H1 (cell line): ENCODE results near the gene ZBTB7B. TPM values are rescaled to one million over a fixed set of nuclear protein-coding genes. Genes with fewer than 3 reads are reported as not detected.
A peak's percentile ranks its signal among the peaks of the same experiment; 100 is the strongest.

Experiments
- ATF2 ChIP-seq: IDR thresholded peaks from 2 replicates; pipeline ENCODE4 v1.6.1; 2012; ENCODE audit warnings: low read length, inconsistent platforms
- BCL11A ChIP-seq, 2 experiments: IDR thresholded peaks; one replicate each; pipeline ENCODE4 v1.6.1; 2011; ENCODE audit warnings: low read depth in 2 of 2, low read length in 2 of 2, mild to moderate bottlenecking in 2 of 2
- CHD1 ChIP-seq: IDR thresholded peaks from 2 replicates; pipeline ENCODE4 v1.6.1; 2012; ENCODE audit warnings: low read depth, low read length, improper control_type of control experiment
- CREB1 ChIP-seq: IDR thresholded peaks from 2 replicates; pipeline ENCODE4 v1.6.1; 2012; ENCODE audit warnings: inconsistent platforms
- CTBP2 ChIP-seq: IDR thresholded peaks from 2 replicates; pipeline ENCODE4 v1.7.0; 2011; ENCODE audit warnings: borderline replicate concordance, mild to moderate bottlenecking, moderate library complexity, mixed read lengths, low read length; ENCODE audit not compliant: insufficient read depth, insufficient read length
- EP300 ChIP-seq, 2 experiments: IDR thresholded peaks; 1 replicate in 1 of 2; 2 replicates in 1 of 2; pipeline ENCODE4 v1.6.1; 2011 to 2012; ENCODE audit warnings: low read depth in 2 of 2, low read length in 2 of 2, mild to moderate bottlenecking in 2 of 2, borderline replicate concordance in 1 of 2, inconsistent platforms in 1 of 2, moderate library complexity in 1 of 2
- EZH2 ChIP-seq: fragments of 200-600 bp; sonication (generic); IDR thresholded peaks from 2 replicates; pipeline ENCODE4 v1.7.1; 2012; ENCODE audit warnings: low read depth, mild to moderate bottlenecking, moderate library complexity, low read length, inconsistent platforms; ENCODE audit not compliant: severe bottlenecking
- GTF2F1 ChIP-seq: IDR thresholded peaks from 2 replicates; pipeline ENCODE4 v1.6.1; 2012; ENCODE audit warnings: low read depth, low read length, improper control_type of control experiment, borderline replicate concordance
- POLR2AphosphoS5 ChIP-seq: IDR thresholded peaks from 2 replicates; pipeline ENCODE4 v1.6.1; 2011; ENCODE audit warnings: low read depth, low read length
- POU5F1 ChIP-seq: IDR thresholded peaks from 2 replicates; pipeline ENCODE4 v1.6.1; 2011; ENCODE audit warnings: low read depth, mild to moderate bottlenecking, low read length, moderate library complexity
- RFX5 ChIP-seq: IDR thresholded peaks from 2 replicates; pipeline ENCODE4 v1.6.1; 2011; ENCODE audit warnings: low read depth, low read length, improper control_type of control experiment, borderline replicate concordance
- RXRA ChIP-seq: IDR thresholded peaks from 2 replicates; pipeline ENCODE4 v1.6.1; 2011; ENCODE audit warnings: low read depth, mild to moderate bottlenecking, low read length, moderate library complexity; ENCODE audit not compliant: insufficient read depth
- SAP30 ChIP-seq: fragments of 300-600 bp; sonication (generic); IDR thresholded peaks from 2 replicates; pipeline ENCODE4 v1.7.1; 2012; ENCODE audit warnings: low read length, moderate library complexity, mild to moderate bottlenecking, inconsistent platforms; ENCODE audit not compliant: insufficient read depth, insufficient replicate concordance
- SIRT6 ChIP-seq: IDR thresholded peaks from one replicate; pipeline ENCODE4 v1.7.1; 2012; ENCODE audit warnings: low read length, inconsistent platforms
- SP4 ChIP-seq: IDR thresholded peaks from 2 replicates; pipeline ENCODE4 v1.6.1; 2012; ENCODE audit warnings: low read length, inconsistent platforms
- SRF ChIP-seq: IDR thresholded peaks from 2 replicates; pipeline ENCODE4 v1.6.1; 2011; ENCODE audit warnings: mild to moderate bottlenecking, low read depth, low read length, moderate library complexity
- TAF1 ChIP-seq: IDR thresholded peaks from 2 replicates; pipeline ENCODE4 v1.6.1; 2011; ENCODE audit warnings: mild to moderate bottlenecking, low read depth, low read length
- polyA plus RNA-seq, 7 experiments: library from polyadenylated mRNA; depleted of rRNA in 3 of 7; stranded (reverse) in 5 of 7; unstranded in 2 of 7; fragments of >200 nt in 5 of 7; fragments of 200-250 nt in 2 of 7; gene quantifications; 1 replicate in 5 of 7; 2 replicates in 1 of 7; 4 replicates in 1 of 7; pipeline versions ENCODE4 v1.2.1 to v1.2.3, GENCODE V29; 2011 to 2013; ENCODE audit warnings: missing spikeins in 2 of 7, mixed read lengths in 2 of 7
- total RNA-seq: library from RNA; stranded (reverse); fragmentation: NEBNext Ultra II Directional; extraction: Animal tissue kit (Norgen Biotek cat#: 25700); gene quantifications from 2 replicates; pipeline ENCODE4 v1.2.1, GENCODE V29; 2021
- TF ChIP-seq, protein P1 (sequence below): IDR thresholded peaks from 2 replicates; pipeline ENCODE4 v1.6.1; 2011; ENCODE audit warnings: low read length, improper control_type of control experiment

The ZBTB7B gene
- total and polyA plus RNA-seq, 2 of the 8 experiments (the other 6 are each of a cell fraction or from before 2014, with no cell fraction given) = 24.5 to 36.9 TPM

DNA sequence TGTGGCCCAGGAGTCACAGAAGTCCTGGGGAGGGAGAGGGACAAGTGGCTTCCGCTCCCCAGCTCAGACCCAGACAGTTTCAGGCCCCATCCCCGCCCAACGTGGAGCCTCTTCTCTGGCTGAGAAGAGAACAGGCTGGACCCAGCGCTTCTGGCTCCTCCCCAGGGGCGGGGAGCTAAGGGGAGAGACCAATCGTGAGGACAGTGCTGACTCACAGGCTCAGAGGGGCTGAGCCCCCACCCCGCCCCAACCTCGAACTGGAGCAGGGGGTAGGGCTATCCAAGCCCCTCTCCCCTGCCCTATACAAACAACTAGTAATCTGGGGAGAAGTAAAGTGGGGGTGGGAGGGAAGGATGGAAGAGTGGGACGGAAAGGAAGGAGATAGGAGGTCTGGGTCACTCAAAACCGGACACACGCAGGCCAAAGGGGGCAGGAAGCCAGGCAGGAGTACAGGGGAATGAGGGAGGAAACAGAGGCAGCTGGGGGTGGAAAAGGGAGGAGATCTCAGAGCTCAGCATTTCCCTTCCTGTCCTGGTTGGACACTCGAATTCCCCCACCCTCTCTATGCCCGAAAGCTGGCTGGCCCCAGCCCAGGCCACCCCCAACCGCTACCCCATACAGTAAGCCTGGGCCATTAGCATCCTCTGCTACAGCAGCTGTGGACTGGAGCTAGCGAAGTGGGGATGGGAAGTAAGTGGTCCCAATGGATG, 31.8 kb upstream of the ZBTB7B start, which contains the start of gene SHC1 (continued):
- TF ChIP-seq, protein P1, sequence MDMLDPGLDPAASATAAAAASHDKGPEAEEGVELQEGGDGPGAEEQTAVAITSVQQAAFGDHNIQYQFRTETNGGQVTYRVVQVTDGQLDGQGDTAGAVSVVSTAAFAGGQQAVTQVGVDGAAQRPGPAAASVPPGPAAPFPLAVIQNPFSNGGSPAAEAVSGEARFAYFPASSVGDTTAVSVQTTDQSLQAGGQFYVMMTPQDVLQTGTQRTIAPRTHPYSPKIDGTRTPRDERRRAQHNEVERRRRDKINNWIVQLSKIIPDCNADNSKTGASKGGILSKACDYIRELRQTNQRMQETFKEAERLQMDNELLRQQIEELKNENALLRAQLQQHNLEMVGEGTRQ = no peak
- TF ChIP-seq SAP30 (no peak), SIRT6 (no peak), TAF1 (peak; percentile 78), BCL11A (IDR thresholded peaks at IDR 0.05; ENCODE audit: low read depth in 2 of 2, low read length in 2 of 2) (no peak), EZH2 (no peak), ATF2 (peak; percentile 10; the same call in 1 of the 2 replicates), SRF (no peak), SP4 (peak; percentile 71; the same call in 1 of the 2 replicates), CTBP2 (no peak), EP300 (IDR thresholded peaks at IDR 0.05; ENCODE audit: borderline replicate concordance in 1 of 2, low read depth in 2 of 2, low read length in 2 of 2) (no peak; a peak in 1 of 3 replicates), GTF2F1 (0 out of 2 replicates have a peak, but pooled peaks have one; percentile 21), RFX5 (no peak), RXRA (no peak), CREB1 (0 out of 2 replicates have a peak, but pooled peaks have one; percentile 9), POLR2AphosphoS5 (peak; percentile 85; the same call in 1 of the 2 replicates), CHD1 (no peak), POU5F1 (no peak)
